Epithelial cell of esophagus (primary cell): ENCODE measurements around the gene NKAIN2.
"Not testable (repeated sequence)": the region's sequence is repeated elsewhere in the genome, so short reads cannot be mapped to it uniquely, and the experiment has no call there.

Source experiments
- DNase-seq: peaks from one replicate; pipeline ENCODE4 v3.0.0; 2010; ENCODE audit warnings: low read depth
- H3K4me3 ChIP-seq: 2 replicates; pipeline ENCODE4 v1.5.1; 2011; ENCODE audit warnings: mild to moderate bottlenecking, low read length, control low read depth
- TF ChIP-seq, protein P1 (sequence below): IDR thresholded peaks from 2 replicates; pipeline ENCODE4 v1.5.1; 2011; ENCODE audit warnings: low read depth, mild to moderate bottlenecking, low read length, control low read depth, inconsistent platforms; ENCODE audit not compliant: insufficient read depth; ENCODE audit errors: missing control alignments

Gene NKAIN2

DNA sequence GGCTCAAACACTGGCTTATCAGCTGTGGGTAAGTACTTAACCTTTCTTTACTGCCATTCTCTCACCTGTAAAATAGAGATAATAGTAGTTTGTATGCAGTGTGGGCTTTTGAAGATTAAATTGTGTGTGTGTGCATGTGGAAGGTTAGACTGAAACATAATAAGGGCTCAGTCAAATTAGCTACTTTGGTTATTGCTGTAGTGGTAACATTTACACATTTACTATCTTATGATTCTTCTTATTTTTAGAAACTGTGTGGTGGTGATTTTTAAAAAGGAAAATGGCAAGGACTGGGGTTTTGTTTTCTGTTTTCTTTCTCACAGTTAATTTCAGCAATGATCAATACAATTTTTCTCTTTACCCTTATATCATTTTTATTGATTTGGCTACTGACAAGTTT lies 206.9 kb downstream of the NKAIN2 start:
- TF ChIP-seq, protein P1, sequence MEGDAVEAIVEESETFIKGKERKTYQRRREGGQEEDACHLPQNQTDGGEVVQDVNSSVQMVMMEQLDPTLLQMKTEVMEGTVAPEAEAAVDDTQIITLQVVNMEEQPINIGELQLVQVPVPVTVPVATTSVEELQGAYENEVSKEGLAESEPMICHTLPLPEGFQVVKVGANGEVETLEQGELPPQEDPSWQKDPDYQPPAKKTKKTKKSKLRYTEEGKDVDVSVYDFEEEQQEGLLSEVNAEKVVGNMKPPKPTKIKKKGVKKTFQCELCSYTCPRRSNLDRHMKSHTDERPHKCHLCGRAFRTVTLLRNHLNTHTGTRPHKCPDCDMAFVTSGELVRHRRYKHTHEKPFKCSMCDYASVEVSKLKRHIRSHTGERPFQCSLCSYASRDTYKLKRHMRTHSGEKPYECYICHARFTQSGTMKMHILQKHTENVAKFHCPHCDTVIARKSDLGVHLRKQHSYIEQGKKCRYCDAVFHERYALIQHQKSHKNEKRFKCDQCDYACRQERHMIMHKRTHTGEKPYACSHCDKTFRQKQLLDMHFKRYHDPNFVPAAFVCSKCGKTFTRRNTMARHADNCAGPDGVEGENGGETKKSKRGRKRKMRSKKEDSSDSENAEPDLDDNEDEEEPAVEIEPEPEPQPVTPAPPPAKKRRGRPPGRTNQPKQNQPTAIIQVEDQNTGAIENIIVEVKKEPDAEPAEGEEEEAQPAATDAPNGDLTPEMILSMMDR, result no peak
- no peak for DNase-seq
- H3K4me3 ChIP-seq, result no peak overlapping the region

DNA sequence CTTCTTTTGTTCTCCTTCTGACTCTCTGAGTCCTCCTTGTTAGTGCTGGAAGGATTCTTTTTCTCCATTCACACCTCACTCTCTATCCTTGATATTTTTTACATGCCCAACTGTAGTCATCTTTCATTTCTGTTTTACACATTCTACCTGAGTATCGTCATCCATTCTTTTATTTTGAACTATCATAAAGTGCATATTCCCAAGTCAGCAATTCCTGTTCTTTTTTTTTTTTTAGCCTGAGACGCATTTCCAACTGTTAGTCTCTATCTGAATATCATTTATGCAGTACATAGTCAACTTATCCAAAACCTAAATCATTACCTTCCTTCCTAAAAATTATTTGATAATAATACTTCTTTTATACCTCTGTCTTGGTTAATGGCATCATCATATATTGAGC lies 207.5 kb downstream of the NKAIN2 start:
- H3K4me3 ChIP-seq, result no peak overlapping the region
- DNase-seq, result no peak
- TF ChIP-seq, protein P1, result no peak

DNA sequence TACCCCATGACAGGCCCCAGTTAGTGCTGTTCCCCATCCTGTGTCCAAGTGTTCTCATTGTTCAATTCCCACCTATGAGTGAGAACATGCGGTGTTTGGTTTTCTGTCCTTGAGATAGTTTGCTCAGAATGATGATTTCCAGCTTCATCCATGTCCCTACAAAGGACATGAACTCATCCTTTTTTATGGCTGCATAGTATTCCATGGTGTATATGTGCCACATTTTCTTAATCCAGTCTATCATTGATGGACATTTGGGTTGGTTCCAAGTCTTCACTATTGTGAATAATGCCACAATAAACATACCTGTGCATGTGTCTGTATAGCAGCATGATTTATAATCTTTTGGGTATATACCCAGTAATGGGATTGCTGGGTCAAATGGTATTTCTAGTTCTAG lies 218.4 kb downstream of the NKAIN2 start:
- DNase-seq, H3K4me3 ChIP-seq: not testable (repeated sequence)

DNA sequence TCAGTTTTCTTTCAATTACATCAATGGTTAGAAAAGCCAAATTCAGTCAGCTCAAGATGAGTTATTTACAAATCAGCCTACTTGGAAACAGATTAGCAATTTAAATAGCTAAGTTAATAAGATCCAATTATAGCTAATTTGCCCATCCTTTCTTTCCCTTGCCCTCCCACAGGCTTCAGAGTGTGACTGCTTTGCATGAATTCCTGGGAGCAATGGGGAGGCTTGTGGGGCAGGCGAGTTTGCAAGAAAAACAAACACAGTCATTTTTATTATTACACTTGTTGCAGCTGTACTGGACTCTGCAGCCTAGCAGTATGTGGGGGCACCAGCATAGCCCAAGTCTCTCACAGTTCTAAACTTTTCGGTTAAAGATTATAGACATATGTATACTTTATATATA lies 219.0 kb downstream of the NKAIN2 start:
- TF ChIP-seq, protein P1, result no peak
- no peak for DNase-seq
- no peak overlapping the region for H3K4me3 ChIP-seq

DNA sequence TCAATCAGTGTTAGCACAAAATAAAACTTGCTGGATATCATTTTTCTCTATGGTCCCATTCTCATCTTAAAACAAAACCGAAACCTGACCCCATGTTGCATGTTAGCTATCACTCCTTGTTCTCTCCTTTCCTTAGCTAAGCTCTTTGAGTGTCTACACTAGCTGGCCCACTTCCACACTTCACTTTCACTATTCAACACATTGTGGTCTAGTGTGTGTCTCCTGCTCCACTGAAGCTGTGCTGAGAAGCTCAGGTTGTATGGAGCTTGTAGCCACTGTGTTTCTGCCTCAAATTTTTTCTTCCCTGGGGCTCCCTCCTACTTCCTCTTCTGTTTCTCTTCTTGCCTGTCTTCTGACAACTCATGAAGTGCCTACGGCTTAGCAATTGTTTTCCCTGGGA lies 223.0 kb downstream of the NKAIN2 start:
- TF ChIP-seq, protein P1, result no peak
- DNase-seq, result no peak
- H3K4me3 ChIP-seq, result no peak overlapping the region

DNA sequence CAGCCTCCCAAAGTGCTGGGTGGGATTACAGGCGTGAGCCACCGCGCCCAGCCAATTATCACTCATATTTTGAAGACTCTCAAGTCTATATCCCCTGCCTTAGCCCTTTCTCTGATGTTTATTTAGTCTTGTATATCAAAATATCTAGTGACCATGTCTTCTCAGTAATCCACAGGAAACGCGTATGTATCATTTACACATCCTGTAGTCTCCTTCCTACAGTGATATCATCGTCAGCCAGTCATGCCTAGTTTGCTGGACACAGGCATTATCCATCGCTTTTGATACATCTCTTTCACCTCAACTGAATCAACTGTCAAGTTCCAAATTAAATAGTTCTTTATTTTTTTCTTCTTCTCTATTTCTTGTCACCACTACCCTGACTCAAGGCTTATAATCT lies 223.7 kb downstream of the NKAIN2 start:
- no peak for DNase-seq
- TF ChIP-seq, protein P1, result no peak
- H3K4me3 ChIP-seq, result no peak overlapping the region

DNA sequence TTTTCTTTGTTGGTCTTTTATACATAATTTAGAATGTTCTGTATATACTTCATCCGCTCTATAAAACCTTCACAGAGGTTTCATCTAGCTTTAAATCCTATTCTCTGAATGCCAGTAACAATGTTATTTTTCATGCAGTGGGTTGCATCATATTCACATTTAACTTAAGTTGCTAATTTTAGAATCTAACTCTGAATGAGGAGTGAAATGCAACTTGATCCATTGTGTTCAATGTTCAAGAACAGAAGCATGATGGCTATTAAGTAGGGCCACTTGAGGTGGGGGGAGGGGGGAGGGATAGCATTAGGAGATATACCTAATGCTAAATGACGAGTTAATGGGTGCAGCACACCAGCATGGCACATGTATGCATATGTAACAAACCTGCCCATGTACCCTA lies 224.5 kb downstream of the NKAIN2 start:
- TF ChIP-seq, protein P1, result no peak
- no peak overlapping the region for H3K4me3 ChIP-seq
- no peak for DNase-seq

DNA sequence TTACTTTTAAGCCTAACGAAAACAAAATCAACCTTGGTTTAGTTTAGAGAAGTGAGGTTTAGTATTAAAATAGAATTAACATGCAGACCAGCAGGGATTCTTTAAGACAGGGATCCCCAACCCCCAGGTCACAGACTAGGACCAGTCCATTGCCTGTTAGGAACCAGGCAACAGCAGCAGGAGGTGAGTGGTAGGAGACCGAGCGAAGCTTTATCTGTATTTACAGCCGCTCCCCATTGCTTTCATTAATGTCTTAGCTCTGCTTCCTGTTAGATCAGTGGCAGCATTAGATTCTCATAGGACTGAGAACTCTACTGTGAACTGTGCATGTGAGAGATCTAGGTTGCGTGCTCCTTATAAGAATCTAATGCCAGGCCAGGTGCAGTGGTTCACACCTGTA lies 225.9 kb downstream of the NKAIN2 start:
- DNase-seq, result no peak
- no peak overlapping the region for H3K4me3 ChIP-seq
- TF ChIP-seq, protein P1, result no peak
